ENCODE data around the gene SMCO2. TPM values are rescaled to one million over a fixed set of nuclear protein-coding genes. Genes with fewer than 3 reads are reported as not detected.

SMCO2 gene
- total and polyA plus RNA-seq, 9 of the 15 experiments (the other 6 are each of a cell fraction or from before 2014, with no cell fraction given): not detected

- no peak for TF ChIP-seq ZNF407 (IDR thresholded peaks at IDR 0.05; ENCODE audit: low read depth)
- TF ChIP-seq TCF7L2 (IDR thresholded peaks at IDR 0.05; ENCODE audit: low read depth, low read length): no peak
- no peak for TF ChIP-seq SREBF1 (IDR thresholded peaks at IDR 0.05; ENCODE audit: borderline replicate concordance, low read depth, low read length)
- no peak for TF ChIP-seq HSF4 (CRISPR knock-in tag; IDR thresholded peaks at IDR 0.05; ENCODE audit: borderline replicate concordance)
- TF ChIP-seq TAF7 (tag; IDR thresholded peaks at IDR 0.05): no peak
Observed at GRCh38 chr12:27449893-27450534, 3.5 kb downstream of the SMCO2 start (continued).

All from K562 (cell line).